ENCODE data around the gene F3.

DNA sequence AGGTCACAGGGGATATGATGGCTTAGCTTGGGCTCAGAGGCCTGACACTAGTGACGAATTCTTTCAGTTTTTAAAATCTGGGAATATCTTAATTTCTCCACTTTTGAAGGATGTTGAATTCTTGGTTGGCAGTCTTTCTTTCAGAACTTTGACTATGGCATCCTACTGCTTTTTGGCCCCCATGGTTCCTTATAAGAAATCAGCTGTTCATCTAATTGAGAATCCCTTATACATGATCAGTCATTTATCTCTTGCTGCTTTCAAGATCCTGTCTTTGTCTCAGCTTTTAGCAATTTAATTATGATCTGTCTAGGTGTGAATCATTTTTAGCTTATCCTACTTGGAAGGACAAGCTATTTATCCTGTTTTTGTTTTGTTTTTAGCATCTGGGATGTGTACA lies 31.2 kb upstream of the F3 start:
- no peak for TF ChIP-seq EZH2phosphoT487 (IDR thresholded peaks at IDR 0.05; ENCODE audit: low read depth)
- TF ChIP-seq, protein P1, sequence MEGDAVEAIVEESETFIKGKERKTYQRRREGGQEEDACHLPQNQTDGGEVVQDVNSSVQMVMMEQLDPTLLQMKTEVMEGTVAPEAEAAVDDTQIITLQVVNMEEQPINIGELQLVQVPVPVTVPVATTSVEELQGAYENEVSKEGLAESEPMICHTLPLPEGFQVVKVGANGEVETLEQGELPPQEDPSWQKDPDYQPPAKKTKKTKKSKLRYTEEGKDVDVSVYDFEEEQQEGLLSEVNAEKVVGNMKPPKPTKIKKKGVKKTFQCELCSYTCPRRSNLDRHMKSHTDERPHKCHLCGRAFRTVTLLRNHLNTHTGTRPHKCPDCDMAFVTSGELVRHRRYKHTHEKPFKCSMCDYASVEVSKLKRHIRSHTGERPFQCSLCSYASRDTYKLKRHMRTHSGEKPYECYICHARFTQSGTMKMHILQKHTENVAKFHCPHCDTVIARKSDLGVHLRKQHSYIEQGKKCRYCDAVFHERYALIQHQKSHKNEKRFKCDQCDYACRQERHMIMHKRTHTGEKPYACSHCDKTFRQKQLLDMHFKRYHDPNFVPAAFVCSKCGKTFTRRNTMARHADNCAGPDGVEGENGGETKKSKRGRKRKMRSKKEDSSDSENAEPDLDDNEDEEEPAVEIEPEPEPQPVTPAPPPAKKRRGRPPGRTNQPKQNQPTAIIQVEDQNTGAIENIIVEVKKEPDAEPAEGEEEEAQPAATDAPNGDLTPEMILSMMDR (IDR thresholded peaks at IDR 0.05; ENCODE audit: low read depth, low read length), result no peak

Measured in OCI-LY3 (cell line).